ENCODE results near the gene TBC1D7. TPM values are rescaled to one million over a fixed set of nuclear protein-coding genes. Genes with fewer than 3 reads are reported as not detected.

The TBC1D7 gene
- total RNA-seq, 1 experiment from 2014 or later: 44.9 TPM

DNA sequence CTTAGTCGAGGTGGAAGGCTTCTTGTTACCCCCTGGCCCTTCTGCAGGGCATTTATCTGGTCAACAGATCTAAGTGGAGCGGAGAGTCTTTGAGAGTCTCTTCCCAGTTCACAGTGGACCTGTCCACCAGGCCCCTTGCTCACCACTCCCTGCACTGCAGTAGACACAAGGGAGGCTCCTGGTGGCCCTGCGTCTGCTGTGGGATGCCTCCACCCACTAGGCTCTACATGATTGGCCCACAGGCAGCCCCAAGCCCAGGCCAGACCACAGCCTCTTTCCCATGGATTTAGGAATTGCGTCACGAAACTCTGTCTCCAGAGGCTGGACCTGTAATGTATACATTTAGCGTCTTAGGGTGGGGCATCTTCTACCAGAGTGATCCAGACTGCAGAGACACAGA is 28.4 kb downstream of the TBC1D7 start:
- DNase-seq (ENCODE audit: low spot score): no peak
- Mint-ChIP-seq H3K4me3 (no peak overlapping the region), H3K4me1 (peaks cover 4% of the 10 kb centered on the region), H3K36me3 (peaks cover 38% of the 10 kb centered on the region), H3K9me3 (no peaks in the 10 kb centered on the region), H3K27ac (no peak overlapping the region), H3K27me3 (ENCODE audit: low read depth) (no peaks in the 10 kb centered on the region; the same call in 1 of the 2 replicates)
- POLR2A ChIA-PET: no interaction called here
- TF ChIP-seq, protein P1, sequence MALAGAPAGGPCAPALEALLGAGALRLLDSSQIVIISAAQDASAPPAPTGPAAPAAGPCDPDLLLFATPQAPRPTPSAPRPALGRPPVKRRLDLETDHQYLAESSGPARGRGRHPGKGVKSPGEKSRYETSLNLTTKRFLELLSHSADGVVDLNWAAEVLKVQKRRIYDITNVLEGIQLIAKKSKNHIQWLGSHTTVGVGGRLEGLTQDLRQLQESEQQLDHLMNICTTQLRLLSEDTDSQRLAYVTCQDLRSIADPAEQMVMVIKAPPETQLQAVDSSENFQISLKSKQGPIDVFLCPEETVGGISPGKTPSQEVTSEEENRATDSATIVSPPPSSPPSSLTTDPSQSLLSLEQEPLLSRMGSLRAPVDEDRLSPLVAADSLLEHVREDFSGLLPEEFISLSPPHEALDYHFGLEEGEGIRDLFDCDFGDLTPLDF (CRISPR knock-in tag; IDR thresholded peaks at IDR 0.05): no peak
- ATAC-seq: no peak
- CTCF ChIA-PET: no interaction called here

DNA sequence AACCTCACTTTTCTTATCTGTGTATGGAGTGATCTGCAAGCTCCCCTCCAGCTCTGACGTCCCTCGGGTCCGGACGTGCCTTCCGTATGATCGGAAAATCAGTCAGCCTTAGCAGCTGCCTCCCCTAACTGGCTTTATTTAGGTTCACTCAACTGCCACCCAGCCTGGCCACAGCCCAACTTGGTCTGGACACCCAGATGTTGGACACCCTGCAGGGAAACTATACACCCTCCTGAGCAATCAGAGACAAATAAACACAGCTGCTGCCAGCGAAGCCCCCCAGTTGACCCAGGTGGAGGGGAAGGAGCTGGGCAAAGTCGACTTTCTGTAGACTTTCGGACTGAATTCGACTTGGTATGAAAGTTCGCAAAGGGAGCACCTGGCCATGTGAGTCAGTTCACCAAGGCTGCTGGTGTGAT is 28.9 kb downstream of the TBC1D7 start:
- ChIA-PET POLR2A (no interaction called here), CTCF (interaction anchor here (0.8 kb wide), 1 partner anchor 110 kb away, joined by 4 read pairs; no protein-coding TSS in a partner anchor)
- Mint-ChIP-seq H3K4me3 (no peak overlapping the region), H3K36me3 (peaks cover 39% of the 10 kb centered on the region), H3K27ac (peak overlapping the region; percentile 32; the same call in 1 of the 2 replicates), H3K27me3 (ENCODE audit: low read depth) (no peaks in the 10 kb centered on the region; the same call in 1 of the 2 replicates), H3K4me1 (peaks cover 4% of the 10 kb centered on the region), H3K9me3 (no peaks in the 10 kb centered on the region)
- ATAC-seq (no peak), DNase-seq (ENCODE audit: low spot score) (no peak)
- TF ChIP-seq NR1H2 (CRISPR knock-in tag; IDR thresholded peaks at IDR 0.05) (no peak), ZNF121 (CRISPR knock-in tag; IDR thresholded peaks at IDR 0.05) (no peak), FOXK1 (CRISPR knock-in tag; IDR thresholded peaks at IDR 0.05) (no peak), RORB (CRISPR knock-in tag; IDR thresholded peaks at IDR 0.05) (no peak), ELF4 (CRISPR knock-in tag; IDR thresholded peaks at IDR 0.05; ENCODE audit: low read depth) (no peak), GABPB1 (CRISPR knock-in tag; IDR thresholded peaks at IDR 0.05) (no peak), ZNF138 (CRISPR knock-in tag; conservative IDR thresholded peaks at IDR 0.05) (no peak), FOXP1 (CRISPR knock-in tag; IDR thresholded peaks at IDR 0.05; ENCODE audit: borderline replicate concordance) (no peak), ZNF219 (CRISPR knock-in tag; IDR thresholded peaks at IDR 0.05; ENCODE audit: borderline replicate concordance) (no peak), NFE2L1 (CRISPR knock-in tag; IDR thresholded peaks at IDR 0.05) (no peak), ZNF671 (CRISPR knock-in tag; IDR thresholded peaks at IDR 0.05) (no peak), SOX15 (CRISPR knock-in tag; IDR thresholded peaks at IDR 0.05) (no peak), ZNF317 (CRISPR knock-in tag; IDR thresholded peaks at IDR 0.05; ENCODE audit: borderline replicate concordance, low read depth) (no peak), OVOL2 (CRISPR knock-in tag; IDR thresholded peaks at IDR 0.05; ENCODE audit: borderline replicate concordance) (no peak), NFATC4 (CRISPR knock-in tag; IDR thresholded peaks at IDR 0.05) (no peak)
- TF ChIP-seq, protein P2, sequence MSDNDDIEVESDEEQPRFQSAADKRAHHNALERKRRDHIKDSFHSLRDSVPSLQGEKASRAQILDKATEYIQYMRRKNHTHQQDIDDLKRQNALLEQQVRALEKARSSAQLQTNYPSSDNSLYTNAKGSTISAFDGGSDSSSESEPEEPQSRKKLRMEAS (CRISPR knock-in tag; IDR thresholded peaks at IDR 0.05): no peak
- TF ChIP-seq, protein P3, sequence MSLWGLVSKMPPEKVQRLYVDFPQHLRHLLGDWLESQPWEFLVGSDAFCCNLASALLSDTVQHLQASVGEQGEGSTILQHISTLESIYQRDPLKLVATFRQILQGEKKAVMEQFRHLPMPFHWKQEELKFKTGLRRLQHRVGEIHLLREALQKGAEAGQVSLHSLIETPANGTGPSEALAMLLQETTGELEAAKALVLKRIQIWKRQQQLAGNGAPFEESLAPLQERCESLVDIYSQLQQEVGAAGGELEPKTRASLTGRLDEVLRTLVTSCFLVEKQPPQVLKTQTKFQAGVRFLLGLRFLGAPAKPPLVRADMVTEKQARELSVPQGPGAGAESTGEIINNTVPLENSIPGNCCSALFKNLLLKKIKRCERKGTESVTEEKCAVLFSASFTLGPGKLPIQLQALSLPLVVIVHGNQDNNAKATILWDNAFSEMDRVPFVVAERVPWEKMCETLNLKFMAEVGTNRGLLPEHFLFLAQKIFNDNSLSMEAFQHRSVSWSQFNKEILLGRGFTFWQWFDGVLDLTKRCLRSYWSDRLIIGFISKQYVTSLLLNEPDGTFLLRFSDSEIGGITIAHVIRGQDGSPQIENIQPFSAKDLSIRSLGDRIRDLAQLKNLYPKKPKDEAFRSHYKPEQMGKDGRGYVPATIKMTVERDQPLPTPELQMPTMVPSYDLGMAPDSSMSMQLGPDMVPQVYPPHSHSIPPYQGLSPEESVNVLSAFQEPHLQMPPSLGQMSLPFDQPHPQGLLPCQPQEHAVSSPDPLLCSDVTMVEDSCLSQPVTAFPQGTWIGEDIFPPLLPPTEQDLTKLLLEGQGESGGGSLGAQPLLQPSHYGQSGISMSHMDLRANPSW (CRISPR knock-in tag; conservative IDR thresholded peaks at IDR 0.05; ENCODE audit: low read depth): no peak

DNA sequence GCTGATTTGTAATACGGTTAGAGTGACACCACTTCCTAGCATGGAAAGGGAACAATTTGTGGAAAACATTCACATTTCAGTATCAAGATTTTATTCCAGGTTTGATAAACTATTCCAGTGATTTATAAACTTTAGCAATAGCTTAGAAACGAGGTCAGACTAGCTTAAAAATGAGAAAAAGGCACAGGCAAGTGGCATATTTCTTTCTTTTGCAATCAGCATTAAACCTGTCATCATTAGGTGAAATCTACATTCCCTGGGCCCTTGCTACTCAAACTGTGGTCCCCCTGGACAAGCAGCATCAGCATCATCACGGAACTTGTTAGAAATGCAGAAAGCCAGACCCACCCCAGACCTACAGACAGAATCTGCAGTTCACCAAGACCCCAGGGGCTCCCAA is 29.9 kb downstream of the TBC1D7 start:
- H3K27me3 Mint-ChIP-seq (ENCODE audit: low read depth): no peaks in the 10 kb centered on the region; the same call in 1 of the 2 replicates
- peaks cover 40% of the 10 kb centered on the region for H3K36me3 Mint-ChIP-seq
- no peaks in the 10 kb centered on the region for H3K9me3 Mint-ChIP-seq
- H3K4me1 Mint-ChIP-seq: peaks cover 4% of the 10 kb centered on the region
- H3K4me3 Mint-ChIP-seq: no peak overlapping the region
- ChIA-PET POLR2A (interaction anchor here (0.5 kb wide), 1 partner anchor 449 kb away, joined by 6 read pairs; no protein-coding TSS in a partner anchor), CTCF (no interaction called here)
- H3K27ac Mint-ChIP-seq: no peak overlapping the region
- no peak for ATAC-seq
- no peak for DNase-seq (ENCODE audit: low spot score)
- TF ChIP-seq NFATC4 (CRISPR knock-in tag; IDR thresholded peaks at IDR 0.05) (no peak), TCF7 (CRISPR knock-in tag; IDR thresholded peaks at IDR 0.05; ENCODE audit: low read depth) (no peak), GRHL2 (CRISPR knock-in tag; IDR thresholded peaks at IDR 0.05; ENCODE audit: insufficient replicate concordance, severe bottlenecking) (no peak)
- TF ChIP-seq, protein P4, sequence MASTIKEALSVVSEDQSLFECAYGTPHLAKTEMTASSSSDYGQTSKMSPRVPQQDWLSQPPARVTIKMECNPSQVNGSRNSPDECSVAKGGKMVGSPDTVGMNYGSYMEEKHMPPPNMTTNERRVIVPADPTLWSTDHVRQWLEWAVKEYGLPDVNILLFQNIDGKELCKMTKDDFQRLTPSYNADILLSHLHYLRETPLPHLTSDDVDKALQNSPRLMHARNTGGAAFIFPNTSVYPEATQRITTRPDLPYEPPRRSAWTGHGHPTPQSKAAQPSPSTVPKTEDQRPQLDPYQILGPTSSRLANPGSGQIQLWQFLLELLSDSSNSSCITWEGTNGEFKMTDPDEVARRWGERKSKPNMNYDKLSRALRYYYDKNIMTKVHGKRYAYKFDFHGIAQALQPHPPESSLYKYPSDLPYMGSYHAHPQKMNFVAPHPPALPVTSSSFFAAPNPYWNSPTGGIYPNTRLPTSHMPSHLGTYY (CRISPR knock-in tag; IDR thresholded peaks at IDR 0.05): no peak
- TF ChIP-seq, protein P5, sequence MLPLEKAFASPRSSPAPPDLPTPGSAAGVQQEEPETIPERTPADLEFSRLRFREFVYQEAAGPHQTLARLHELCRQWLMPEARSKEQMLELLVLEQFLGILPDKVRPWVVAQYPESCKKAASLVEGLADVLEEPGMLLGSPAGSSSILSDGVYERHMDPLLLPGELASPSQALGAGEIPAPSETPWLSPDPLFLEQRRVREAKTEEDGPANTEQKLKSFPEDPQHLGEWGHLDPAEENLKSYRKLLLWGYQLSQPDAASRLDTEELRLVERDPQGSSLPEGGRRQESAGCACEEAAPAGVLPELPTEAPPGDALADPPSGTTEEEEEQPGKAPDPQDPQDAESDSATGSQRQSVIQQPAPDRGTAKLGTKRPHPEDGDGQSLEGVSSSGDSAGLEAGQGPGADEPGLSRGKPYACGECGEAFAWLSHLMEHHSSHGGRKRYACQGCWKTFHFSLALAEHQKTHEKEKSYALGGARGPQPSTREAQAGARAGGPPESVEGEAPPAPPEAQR (CRISPR knock-in tag; IDR thresholded peaks at IDR 0.05): no peak
- TF ChIP-seq, protein P6, sequence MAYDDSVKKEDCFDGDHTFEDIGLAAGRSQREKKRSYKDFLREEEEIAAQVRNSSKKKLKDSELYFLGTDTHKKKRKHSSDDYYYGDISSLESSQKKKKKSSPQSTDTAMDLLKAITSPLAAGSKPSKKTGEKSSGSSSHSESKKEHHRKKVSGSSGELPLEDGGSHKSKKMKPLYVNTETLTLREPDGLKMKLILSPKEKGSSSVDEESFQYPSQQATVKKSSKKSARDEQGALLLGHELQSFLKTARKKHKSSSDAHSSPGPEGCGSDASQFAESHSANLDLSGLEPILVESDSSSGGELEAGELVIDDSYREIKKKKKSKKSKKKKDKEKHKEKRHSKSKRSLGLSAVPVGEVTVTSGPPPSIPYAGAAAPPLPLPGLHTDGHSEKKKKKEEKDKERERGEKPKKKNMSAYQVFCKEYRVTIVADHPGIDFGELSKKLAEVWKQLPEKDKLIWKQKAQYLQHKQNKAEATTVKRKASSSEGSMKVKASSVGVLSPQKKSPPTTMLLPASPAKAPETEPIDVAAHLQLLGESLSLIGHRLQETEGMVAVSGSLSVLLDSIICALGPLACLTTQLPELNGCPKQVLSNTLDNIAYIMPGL (CRISPR knock-in tag; IDR thresholded peaks at IDR 0.05): no peak

All from WTC11 (cell line).